ENCODE measurements around the gene FAM13A.

- TF ChIP-seq CTCF (IDR thresholded peaks at IDR 0.05) (no peak), POLR2A (IDR thresholded peaks at IDR 0.05) (no peak)
Measured at GRCh38 chr4:88736264-88736663, 320.7 kb downstream of the FAM13A start.
